HG03342 (cell line): ENCODE data around the gene RNPS1.
A peak's percentile ranks its signal among the peaks of the same experiment; 100 is the strongest.

Experiments used
- ATAC-seq: cut with Tn5 transposase; IDR thresholded peaks from one replicate; pipeline ENCODE4 v1.9.1; 2021; ENCODE audit warnings: mild to moderate bottlenecking, moderate library complexity; ENCODE audit not compliant: unreplicated experiment

The RNPS1 gene

DNA sequence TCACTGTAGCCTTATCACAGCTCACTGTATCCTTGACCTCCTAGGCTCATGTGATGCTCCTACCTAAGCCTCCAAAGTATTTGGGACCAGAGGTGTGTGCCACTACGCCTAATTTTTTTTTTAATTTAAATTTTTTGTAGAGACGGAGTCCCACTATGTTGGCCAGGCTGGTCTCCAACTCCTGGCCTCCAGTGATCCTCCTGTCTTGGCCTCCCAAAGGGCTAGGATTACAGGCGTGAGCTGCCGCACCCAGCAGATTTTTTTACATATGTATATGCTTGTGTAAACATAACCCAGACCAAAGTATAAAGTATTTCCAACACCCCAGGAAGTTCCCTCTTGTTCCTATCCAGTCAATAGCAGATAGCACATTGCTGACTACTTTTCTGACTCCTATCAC, 51.6 kb downstream of the RNPS1 start:
- no peak for ATAC-seq

GRCh38 chr16:2214719-2214968, 53.3 kb downstream of the RNPS1 start, which contains the start of gene PGP:
TSS of gene PGP (minus strand) at chr16:2214840. CDS start at chr16:2214777, 63 bp downstream.
- ATAC-seq = peak; percentile 84

GRCh38 chr16:2213817-2214718, 53.9 kb downstream of the RNPS1 start:
- peak; percentile 3 for ATAC-seq

DNA sequence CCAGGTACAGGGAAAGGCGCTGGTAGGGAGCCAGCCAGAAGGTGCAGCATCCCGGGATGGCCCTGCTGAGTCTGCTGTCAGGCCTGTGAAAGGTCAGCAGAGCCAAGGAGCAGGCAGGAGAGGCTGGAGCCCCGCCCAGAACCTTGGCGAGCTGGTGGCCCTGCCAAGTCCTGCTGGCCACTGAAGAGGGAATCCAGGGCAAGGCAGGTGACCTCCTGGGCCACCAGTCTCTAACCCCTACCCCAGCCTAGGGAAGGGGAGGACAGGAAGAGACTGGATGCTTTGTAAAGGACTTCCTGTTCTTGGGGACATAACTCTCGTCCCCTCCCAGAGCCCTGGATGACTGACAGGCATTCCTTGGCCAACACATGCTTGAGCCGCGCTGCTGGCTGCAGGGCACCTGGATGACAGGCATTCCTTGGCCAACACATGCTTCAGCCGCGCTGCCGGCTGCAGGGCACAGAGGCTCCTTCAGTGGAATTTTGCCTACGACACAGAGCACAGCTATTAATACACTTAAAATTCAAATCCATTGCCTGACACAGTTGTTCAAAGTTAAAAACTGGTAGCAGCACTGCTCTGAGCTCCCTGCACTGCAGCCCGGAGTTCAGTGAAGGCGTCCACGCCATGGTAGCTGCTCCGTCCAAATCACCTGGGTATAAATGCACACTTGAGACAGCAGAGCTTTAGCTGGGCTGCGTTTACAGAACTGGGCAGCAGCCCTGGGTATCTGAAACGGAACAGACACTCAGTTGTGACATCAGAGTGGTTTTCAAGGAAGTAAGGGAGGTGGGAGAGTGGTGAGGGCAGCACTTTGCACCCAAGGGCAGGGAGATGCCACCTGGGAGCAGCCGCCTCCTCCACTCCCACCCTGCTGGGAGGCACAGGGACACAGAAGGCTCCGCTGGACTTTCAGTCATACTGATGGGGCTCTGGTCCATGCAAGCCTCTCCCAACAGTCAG, 55.3 kb downstream of the RNPS1 start:
- ATAC-seq = no peak

DNA sequence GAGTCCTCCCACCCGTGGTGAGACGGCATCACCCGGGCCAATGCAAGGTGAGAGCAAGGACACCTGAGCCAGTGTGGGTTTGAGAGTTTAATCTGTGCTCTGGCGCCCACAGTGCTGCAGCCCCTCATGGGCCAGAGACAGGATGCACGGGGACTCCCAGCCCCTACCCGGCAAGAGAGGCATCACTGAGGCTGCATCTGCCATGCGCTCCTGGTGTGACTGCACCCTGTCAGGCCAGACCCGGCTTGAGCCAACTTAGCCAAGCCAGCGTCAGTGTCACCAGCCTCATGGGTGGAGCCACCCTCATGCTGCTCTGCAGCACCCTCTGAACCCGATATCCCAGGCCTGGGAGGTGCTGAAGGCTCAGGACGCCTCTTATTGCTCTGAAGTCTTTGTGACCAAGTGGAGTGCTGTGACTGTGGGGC, 56.0 kb downstream of the RNPS1 start:
- no peak for ATAC-seq

DNA sequence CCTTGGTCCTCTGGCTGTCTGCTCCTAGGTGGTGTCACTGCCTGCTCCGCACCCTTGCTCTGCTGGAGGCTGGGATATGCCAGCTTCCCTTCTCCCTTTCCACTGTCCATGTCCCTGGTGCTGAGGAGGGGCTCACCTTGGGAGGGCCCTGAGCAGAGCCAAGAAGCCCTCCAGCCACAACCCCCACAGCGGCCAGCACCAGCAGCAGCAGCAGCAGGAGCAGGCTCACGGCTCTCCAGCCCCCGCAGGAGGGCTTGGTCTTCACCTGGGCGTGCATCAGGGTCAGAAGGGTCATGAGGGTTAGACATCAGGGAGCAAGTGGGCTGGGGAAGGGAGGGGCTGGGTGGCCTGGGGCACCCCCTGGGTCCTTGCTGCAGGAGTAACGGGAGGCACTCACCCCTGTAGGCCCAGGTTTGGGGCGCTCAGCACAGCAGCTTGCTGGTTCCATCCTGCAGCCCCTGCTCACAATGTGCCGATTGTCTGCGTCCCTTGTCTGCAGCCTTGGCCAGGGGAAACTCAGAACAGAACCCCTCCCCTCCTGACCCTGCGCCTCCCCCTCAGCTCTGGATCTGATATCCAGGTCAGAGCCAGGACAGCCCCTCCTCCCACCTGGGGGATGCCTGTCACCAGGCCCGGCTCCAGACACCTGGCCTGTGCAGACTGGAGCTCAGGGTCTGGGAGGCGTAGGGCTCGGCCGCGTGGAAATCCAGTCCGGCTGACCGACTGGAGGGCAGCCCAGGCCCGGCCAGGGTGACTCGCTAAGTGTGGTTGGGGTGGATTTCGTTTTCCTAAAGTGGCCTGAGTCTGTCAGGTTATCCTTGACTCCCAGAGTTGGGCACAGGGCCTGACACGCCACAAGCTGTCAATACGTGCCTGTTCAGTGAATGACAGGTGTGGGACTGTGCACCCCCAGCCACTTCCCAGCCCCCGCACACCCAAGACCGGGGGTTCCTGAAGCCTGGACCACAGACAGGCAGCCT, 57.2 kb downstream of the RNPS1 start, which contains the start of gene BRICD5:
TSS of gene BRICD5 (minus strand) at position 478 of the 980 bp plus-strand sequence. CDS start at position 448, 30 bp downstream.
- ATAC-seq = no peak

DNA sequence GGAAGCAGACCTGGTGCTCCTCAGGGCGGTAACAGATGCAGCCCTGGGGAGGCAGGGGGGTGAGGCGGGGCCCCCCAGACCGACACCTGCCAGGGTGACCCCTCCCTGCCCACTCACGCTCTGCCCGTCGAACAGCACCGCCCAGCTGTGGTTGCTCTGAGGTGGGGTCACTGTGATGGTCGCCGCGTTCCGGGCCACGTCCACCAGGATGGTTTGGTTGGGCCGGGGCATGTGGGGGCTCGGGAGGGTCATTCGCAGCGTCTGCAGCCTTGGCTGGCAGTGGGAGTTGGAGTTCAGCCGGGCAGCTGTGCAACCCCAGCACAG, 58.0 kb downstream of the RNPS1 start:
- ATAC-seq = no peak

DNA sequence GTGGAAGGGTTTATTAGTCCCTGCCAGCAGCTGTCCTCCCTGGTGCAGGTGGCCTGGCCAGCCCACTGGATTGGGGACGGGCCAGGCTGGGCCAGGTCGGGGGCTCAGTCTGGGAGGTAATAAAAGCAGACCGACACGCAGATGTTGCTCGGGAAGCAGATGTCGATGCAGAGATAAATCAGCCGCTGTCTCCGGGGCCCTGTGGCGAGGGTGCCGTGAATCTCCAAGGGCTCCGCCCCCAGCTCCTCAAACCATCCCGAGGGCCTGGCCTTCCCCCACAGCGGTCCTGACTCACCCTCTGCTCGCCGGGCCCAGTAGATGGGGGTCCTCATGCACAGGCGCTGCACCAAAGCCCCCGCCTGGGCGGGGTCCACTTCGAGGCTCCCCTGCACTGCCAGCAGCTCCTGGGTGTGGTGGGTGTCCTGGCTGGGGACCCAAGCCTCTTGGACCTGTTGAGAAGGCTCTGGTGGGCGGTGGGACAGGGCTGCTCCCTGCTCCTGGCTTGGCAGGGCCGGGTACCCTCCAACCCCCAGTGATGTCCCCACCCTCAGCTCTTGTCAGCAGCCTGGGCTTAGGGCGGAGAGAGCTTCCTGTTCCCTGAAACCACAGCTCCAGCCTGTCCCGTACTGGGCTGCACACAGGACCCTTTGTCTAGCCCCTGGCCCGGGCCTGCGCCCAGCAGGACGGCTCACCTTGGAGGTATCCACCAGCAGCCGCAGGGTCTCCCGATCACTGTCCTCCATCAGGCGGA, 58.5 kb downstream of the RNPS1 start:
- ATAC-seq = no peak

- ATAC-seq = no peak
Observed at GRCh38 chr16:2208772-2209171, 59.2 kb downstream of the RNPS1 start.

DNA sequence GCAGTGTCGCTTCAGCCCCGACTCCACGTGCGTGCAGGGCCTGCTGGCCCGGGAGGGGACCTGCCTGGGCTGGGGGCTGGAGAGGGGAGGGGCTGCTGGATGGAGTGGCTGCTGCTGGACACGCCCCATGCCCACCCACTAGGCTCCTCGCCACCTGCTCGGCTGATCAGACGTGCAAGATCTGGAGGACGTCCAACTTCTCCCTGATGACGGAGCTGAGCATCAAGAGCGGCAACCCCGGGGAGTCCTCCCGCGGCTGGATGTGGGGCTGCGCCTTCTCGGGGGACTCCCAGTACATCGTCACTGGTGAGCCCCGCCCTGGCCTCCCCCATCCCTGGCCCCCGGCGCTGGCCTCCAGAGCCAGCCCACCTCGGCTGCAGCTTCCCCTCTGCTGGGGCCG, 59.6 kb downstream of the RNPS1 start:
- no peak for ATAC-seq

- no peak for ATAC-seq
Observed at GRCh38 chr16:2207872-2208271, 60.1 kb downstream of the RNPS1 start.

GRCh38 chr16:2206780-2207433, 61.0 kb downstream of the RNPS1 start:
- ATAC-seq = no peak

DNA sequence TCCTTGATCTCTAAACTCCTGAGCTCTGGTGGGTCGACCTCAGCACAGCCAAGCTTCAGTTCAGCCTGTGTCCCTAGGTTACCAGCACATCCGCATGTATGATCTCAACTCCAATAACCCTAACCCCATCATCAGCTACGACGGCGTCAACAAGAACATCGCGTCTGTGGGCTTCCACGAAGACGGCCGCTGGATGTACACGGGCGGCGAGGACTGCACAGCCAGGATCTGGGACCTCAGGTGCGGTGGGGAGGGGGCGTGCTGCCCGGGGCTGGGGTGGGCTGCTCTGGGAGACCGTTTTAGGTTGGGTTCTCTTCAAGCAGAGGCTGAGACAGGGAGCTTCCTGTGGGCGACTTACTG, 61.5 kb downstream of the RNPS1 start:
- no peak for ATAC-seq

DNA sequence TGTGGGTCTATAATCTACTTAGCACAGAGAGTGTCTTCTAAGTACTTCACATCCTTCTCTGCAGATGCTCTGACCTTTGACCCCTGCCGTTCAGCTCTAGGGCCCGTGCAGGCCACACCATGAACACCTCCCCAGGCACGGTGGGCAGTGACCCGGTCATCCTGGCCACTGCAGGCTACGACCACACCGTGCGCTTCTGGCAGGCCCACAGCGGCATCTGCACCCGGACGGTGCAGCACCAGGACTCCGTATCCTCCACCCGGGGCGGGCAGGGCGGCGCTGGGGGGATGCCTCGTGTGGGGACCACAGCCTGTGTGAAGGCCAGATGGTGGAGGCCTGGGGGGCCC, 62.0 kb downstream of the RNPS1 start:
- no peak for ATAC-seq

GRCh38 chr16:2205104-2205966, 62.6 kb downstream of the RNPS1 start, which contains the start of gene MLST8:
TSS of gene MLST8 (plus strand) at chr16:2205454. CDS start at chr16:2206086, 632 bp downstream.
- peak; percentile 71 for ATAC-seq

DNA sequence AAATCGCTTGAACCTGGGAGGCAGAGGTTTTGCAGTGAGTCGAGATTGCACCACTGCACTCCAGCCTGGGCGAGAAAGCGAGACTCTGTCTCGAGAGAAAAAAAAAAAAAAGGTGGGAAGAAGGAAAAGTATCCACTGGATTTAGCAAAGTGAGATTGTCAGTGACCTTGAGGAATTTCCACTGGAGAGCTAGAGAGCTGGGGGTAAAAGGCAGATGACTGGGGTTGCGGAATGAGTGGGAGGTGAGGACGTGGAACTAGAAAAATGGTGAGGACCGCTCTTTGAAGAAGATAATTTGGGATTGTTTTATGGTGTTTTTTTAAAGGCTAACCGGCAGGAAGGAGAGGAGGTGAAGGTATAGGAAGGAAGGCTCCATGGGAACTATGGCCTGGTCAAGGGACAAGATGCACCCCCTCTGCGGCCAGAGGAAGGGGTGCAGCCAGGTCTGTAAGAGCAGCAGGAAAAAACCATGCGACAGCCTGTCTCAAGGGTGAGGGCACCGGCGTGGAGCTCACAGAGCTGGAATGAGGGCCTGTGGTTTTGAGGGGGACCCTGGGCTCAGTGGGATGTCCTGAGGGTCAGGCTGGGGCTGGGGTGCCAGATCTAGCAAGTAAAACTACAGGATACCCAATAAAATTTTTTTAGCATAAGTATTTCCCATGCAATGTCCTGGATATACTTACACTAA, 63.4 kb downstream of the RNPS1 start:
- ATAC-seq = no peak
